Activated CD4-positive, alpha-beta memory T cell treated with anti-CD3 and anti-CD28 coated beads, Interleukin-2, amount 10 ng/mL, durations not matched to agents 7 days and 5 days (primary cell): ENCODE results near the gene MEX3A. TPM values are rescaled to one million over a fixed set of nuclear protein-coding genes. Genes with fewer than 3 reads are reported as not detected.

Experiments used
- CTCF ChIA-PET: fragments of 350-600 bp; sonication (Branson Sonifier 250); formaldehyde crosslinking; loops from one replicate; lab custom pipeline; 2021; ENCODE audit warnings: antibody characterized with exemption, inconsistent platforms; lab: Charles Lee
- POLR2A ChIA-PET: fragments of 350-600 bp; sonication (Branson Sonifier 250); formaldehyde crosslinking; loops from one replicate; lab custom pipeline; 2021; ENCODE audit warnings: antibody characterized with exemption; lab: Charles Lee
- DNase-seq: peaks from one replicate; pipeline ENCODE4 v3.0.0-alpha.2; 2020
- H3K27ac Mint-ChIP-seq: one replicate; pipeline ENCODE4 v1.8.0; 2021; ENCODE audit warnings: mild to moderate bottlenecking, mixed read lengths
- H3K27me3 Mint-ChIP-seq: one replicate; pipeline ENCODE4 v1.8.0; 2021; ENCODE audit warnings: mixed read lengths
- H3K36me3 Mint-ChIP-seq: one replicate; pipeline ENCODE4 v1.8.0; 2021; ENCODE audit warnings: low read depth, mixed read lengths
- H3K4me1 Mint-ChIP-seq: one replicate; pipeline ENCODE4 v1.8.0; 2021; ENCODE audit warnings: mixed read lengths
- H3K4me3 Mint-ChIP-seq: one replicate; pipeline ENCODE4 v1.8.0; 2021; ENCODE audit warnings: mild to moderate bottlenecking, mixed read lengths
- H3K9me3 Mint-ChIP-seq: one replicate; pipeline ENCODE4 v1.8.0; 2021; ENCODE audit warnings: mixed read lengths
- total RNA-seq, 2 experiments: library from RNA; stranded (reverse); gene quantifications; one replicate each; pipeline ENCODE4 v1.2.3, GENCODE V29; 2021

Gene MEX3A
- total RNA-seq, 2 experiments from 2014 or later = 0.05 TPM; not detected in 1

- H3K27ac Mint-ChIP-seq = peak overlapping the region; percentile 64
- ChIA-PET CTCF (interaction anchor here (0.8 to 4.7 kb wide), 7 partner anchors 9 to 21 kb away, joined by 3 to 34 read pairs (median 7); no protein-coding TSS in a partner anchor), POLR2A (interaction anchor here (2.2 to 6.4 kb wide), 5 partner anchors 7 to 22 kb away, joined by 12 to 73 read pairs (median 12); partner anchors contain the start of gene LMNA)
- no peaks in the 10 kb centered on the region for H3K9me3 Mint-ChIP-seq
- H3K36me3 Mint-ChIP-seq = no peaks in the 10 kb centered on the region
- DNase-seq = no peak
- H3K27me3 Mint-ChIP-seq = peaks cover 4% of the 10 kb centered on the region
- peaks cover 43% of the 10 kb centered on the region for H3K4me1 Mint-ChIP-seq
- H3K4me3 Mint-ChIP-seq = peak overlapping the region; percentile 19
Observed at GRCh38 chr1:156106624-156107488, 24.6 kb upstream of the MEX3A start.

- Mint-ChIP-seq H3K9me3 (no peaks in the 10 kb centered on the region), H3K27me3 (peaks cover 6% of the 10 kb centered on the region), H3K4me1 (peaks cover 48% of the 10 kb centered on the region), H3K4me3 (peak overlapping the region; percentile 62), H3K36me3 (no peaks in the 10 kb centered on the region), H3K27ac (peak overlapping the region; percentile 64)
- POLR2A ChIA-PET = interaction anchor here (0.6 to 6.4 kb wide), 5 partner anchors 9 to 878 kb away, joined by 3 to 73 read pairs (median 5); partner anchors contain the start of gene LMNA
- DNase-seq = no peak
- CTCF ChIA-PET = interaction anchor here (0.8 to 4.7 kb wide), 7 partner anchors 7 to 23 kb away, joined by 4 to 34 read pairs (median 5); no protein-coding TSS in a partner anchor
Observed at GRCh38 chr1:156104861-156105832, 22.9 kb upstream of the MEX3A start.

- POLR2A ChIA-PET = interaction anchor here (0.6 to 6.4 kb wide), 5 partner anchors 10 to 878 kb away, joined by 3 to 73 read pairs (median 5); partner anchors contain the start of gene LMNA
- H3K9me3 Mint-ChIP-seq = no peaks in the 10 kb centered on the region
Observed at GRCh38 chr1:156104065-156104810, 22.0 kb upstream of the MEX3A start.

GRCh38 chr1:156103521-156103947, 21.3 kb upstream of the MEX3A start:
- Mint-ChIP-seq H3K36me3 (no peaks in the 10 kb centered on the region), H3K9me3 (no peaks in the 10 kb centered on the region), H3K4me1 (peaks cover 50% of the 10 kb centered on the region), H3K27me3 (peaks cover 6% of the 10 kb centered on the region), H3K27ac (no peak overlapping the region), H3K4me3 (no peak overlapping the region)
- ChIA-PET POLR2A (interaction anchor here (1.2 to 14.4 kb wide), 4 partner anchors 11 to 110 kb away, joined by 3 to 222 read pairs (median 38); partner anchors contain the start of gene LMNA), CTCF (interaction anchor here (1.3 to 2.0 kb wide), 3 partner anchors 23 to 26 kb away, joined by 5 to 11 read pairs (median 9); no protein-coding TSS in a partner anchor)
- DNase-seq = no peak

More at GRCh38 chr1:156104065-156104810, 22.0 kb upstream of the MEX3A start:
- Mint-ChIP-seq H3K4me1 (peaks cover 48% of the 10 kb centered on the region), H3K27me3 (peaks cover 6% of the 10 kb centered on the region), H3K4me3 (no peak overlapping the region), H3K36me3 (no peaks in the 10 kb centered on the region), H3K27ac (peak overlapping the region; percentile 50)
- DNase-seq = peak; percentile 41
- CTCF ChIA-PET = interaction anchor here (0.8 to 2.0 kb wide), 4 partner anchors 8 to 24 kb away, joined by 4 to 11 read pairs (median 7); no protein-coding TSS in a partner anchor

GRCh38 chr1:156102633-156103511, 20.6 kb upstream of the MEX3A start:
- no peak overlapping the region for H3K27ac Mint-ChIP-seq
- no peak overlapping the region for H3K4me3 Mint-ChIP-seq
- no peaks in the 10 kb centered on the region for H3K36me3 Mint-ChIP-seq
- H3K4me1 Mint-ChIP-seq = peaks cover 57% of the 10 kb centered on the region
- H3K27me3 Mint-ChIP-seq = peaks cover 6% of the 10 kb centered on the region
- CTCF ChIA-PET = interaction anchor here (0.8 to 1.8 kb wide), 4 partner anchors 13 to 220 kb away, joined by 3 to 9 read pairs (median 4); no protein-coding TSS in a partner anchor
- no peaks in the 10 kb centered on the region for H3K9me3 Mint-ChIP-seq
- POLR2A ChIA-PET = interaction anchor here (1.2 to 14.4 kb wide), 3 partner anchors 11 to 111 kb away, joined by 3 to 222 read pairs (median 73); partner anchors contain the start of gene LMNA
- no peak for DNase-seq

- no peak overlapping the region for H3K4me3 Mint-ChIP-seq
- H3K27me3 Mint-ChIP-seq = peaks cover 6% of the 10 kb centered on the region
- H3K36me3 Mint-ChIP-seq = no peaks in the 10 kb centered on the region
- peaks cover 64% of the 10 kb centered on the region for H3K4me1 Mint-ChIP-seq
- CTCF ChIA-PET = interaction anchor here (0.8 to 17.8 kb wide), 3 partner anchors 14 to 219 kb away, joined by 3 to 612 read pairs (median 3); no protein-coding TSS in a partner anchor
- no peaks in the 10 kb centered on the region for H3K9me3 Mint-ChIP-seq
- H3K27ac Mint-ChIP-seq = no peak overlapping the region
- POLR2A ChIA-PET = interaction anchor here (6.4 to 14.4 kb wide), 2 partner anchors 12 to 26 kb away, joined by 73 to 222 read pairs; partner anchors contain the start of gene LMNA
- DNase-seq = no peak
Observed at GRCh38 chr1:156101880-156102279, 19.6 kb upstream of the MEX3A start.

- Mint-ChIP-seq H3K27ac (no peak overlapping the region), H3K27me3 (peaks cover 7% of the 10 kb centered on the region), H3K9me3 (no peaks in the 10 kb centered on the region), H3K4me1 (peaks cover 64% of the 10 kb centered on the region), H3K4me3 (no peak overlapping the region), H3K36me3 (no peaks in the 10 kb centered on the region)
- CTCF ChIA-PET = interaction anchor here (0.6 to 17.8 kb wide), 2 partner anchors 15 to 27 kb away, joined by 3 to 612 read pairs; partner anchors contain the start of gene LMNA
- DNase-seq = no peak
- POLR2A ChIA-PET = interaction anchor here (1.6 to 14.4 kb wide), 3 partner anchors 14 to 28 kb away, joined by 4 to 222 read pairs (median 22); partner anchors contain the start of gene LMNA
Observed at GRCh38 chr1:156100205-156100995, 18.1 kb upstream of the MEX3A start.

- H3K9me3 Mint-ChIP-seq = no peaks in the 10 kb centered on the region
- ChIA-PET POLR2A (interaction anchor here (1.2 to 14.4 kb wide), 5 partner anchors 16 to 113 kb away, joined by 4 to 222 read pairs (median 22); partner anchors contain the start of genes LMNA and PMF1), CTCF (interaction anchor here (0.7 to 17.8 kb wide), 4 partner anchors 13 to 125 kb away, joined by 3 to 612 read pairs (median 45); partner anchors contain the start of gene LMNA)
- no peaks in the 10 kb centered on the region for H3K36me3 Mint-ChIP-seq
- DNase-seq = no peak
- H3K27me3 Mint-ChIP-seq = peaks cover 7% of the 10 kb centered on the region
- no peak overlapping the region for H3K4me3 Mint-ChIP-seq
- peaks cover 57% of the 10 kb centered on the region for H3K4me1 Mint-ChIP-seq
- no peak overlapping the region for H3K27ac Mint-ChIP-seq
Observed at GRCh38 chr1:156099282-156099681, 17.0 kb upstream of the MEX3A start.

GRCh38 chr1:156098784-156099183, 16.5 kb upstream of the MEX3A start:
- DNase-seq = no peak
- H3K36me3 Mint-ChIP-seq = no peaks in the 10 kb centered on the region
- no peak overlapping the region for H3K4me3 Mint-ChIP-seq
- H3K4me1 Mint-ChIP-seq = peaks cover 52% of the 10 kb centered on the region
- peaks cover 10% of the 10 kb centered on the region for H3K27me3 Mint-ChIP-seq
- H3K27ac Mint-ChIP-seq = no peak overlapping the region
- ChIA-PET CTCF (interaction anchor here (0.7 to 17.8 kb wide), 5 partner anchors 13 to 126 kb away, joined by 3 to 612 read pairs (median 6); partner anchors contain the start of gene LMNA), POLR2A (interaction anchor here (1.0 to 14.4 kb wide), 6 partner anchors 16 to 114 kb away, joined by 3 to 222 read pairs (median 14); partner anchors contain the start of genes LMNA and PMF1)
- no peaks in the 10 kb centered on the region for H3K9me3 Mint-ChIP-seq
